ENCODE data around the gene PCDHA4.

GRCh38 chr5:140767444-140767843 lies 39.4 kb upstream of the PCDHA4 start:
- TF ChIP-seq POLR2A (IDR thresholded peaks at IDR 0.05; ENCODE audit: borderline replicate concordance, extremely low read depth, insufficient read depth, insufficient read length): no peak
- TF ChIP-seq CEBPB (IDR thresholded peaks at IDR 0.05; ENCODE audit: low read depth): no peak
- TF ChIP-seq, protein P1, sequence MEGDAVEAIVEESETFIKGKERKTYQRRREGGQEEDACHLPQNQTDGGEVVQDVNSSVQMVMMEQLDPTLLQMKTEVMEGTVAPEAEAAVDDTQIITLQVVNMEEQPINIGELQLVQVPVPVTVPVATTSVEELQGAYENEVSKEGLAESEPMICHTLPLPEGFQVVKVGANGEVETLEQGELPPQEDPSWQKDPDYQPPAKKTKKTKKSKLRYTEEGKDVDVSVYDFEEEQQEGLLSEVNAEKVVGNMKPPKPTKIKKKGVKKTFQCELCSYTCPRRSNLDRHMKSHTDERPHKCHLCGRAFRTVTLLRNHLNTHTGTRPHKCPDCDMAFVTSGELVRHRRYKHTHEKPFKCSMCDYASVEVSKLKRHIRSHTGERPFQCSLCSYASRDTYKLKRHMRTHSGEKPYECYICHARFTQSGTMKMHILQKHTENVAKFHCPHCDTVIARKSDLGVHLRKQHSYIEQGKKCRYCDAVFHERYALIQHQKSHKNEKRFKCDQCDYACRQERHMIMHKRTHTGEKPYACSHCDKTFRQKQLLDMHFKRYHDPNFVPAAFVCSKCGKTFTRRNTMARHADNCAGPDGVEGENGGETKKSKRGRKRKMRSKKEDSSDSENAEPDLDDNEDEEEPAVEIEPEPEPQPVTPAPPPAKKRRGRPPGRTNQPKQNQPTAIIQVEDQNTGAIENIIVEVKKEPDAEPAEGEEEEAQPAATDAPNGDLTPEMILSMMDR (IDR thresholded peaks at IDR 0.05 in 2 of 3, conservative IDR thresholded peaks at IDR 0.05 in 1 of 3; ENCODE audit: borderline replicate concordance in 1 of 3, insufficient read depth in 1 of 3, low read depth in 2 of 3, low read length in 2 of 3): no peak
- TF ChIP-seq POLR2AphosphoS5 (IDR thresholded peaks at IDR 0.05; ENCODE audit: low read depth, low read length): no peak
- TF ChIP-seq MAX (IDR thresholded peaks at IDR 0.05): no peak
- TF ChIP-seq YY1 (IDR thresholded peaks at IDR 0.05; ENCODE audit: extremely low read depth, insufficient replicate concordance, low read depth, low read length): no peak

All from HCT116 (cell line).